Vagina (tissue), 2 donors: Measurements from ENCODE around the gene TRMU. TPM values are rescaled to one million over a fixed set of nuclear protein-coding genes. Genes with fewer than 3 reads are reported as not detected.

Experiments
- DNase-seq, 2 donors: peaks; one replicate each; pipeline ENCODE4 v3.0.0-alpha.2; 2017; ENCODE audit errors: extremely low spot score in 2 of 2
- H3K27ac ChIP-seq: fragments of 200-600 bp; sonication (generic); one replicate; pipeline ENCODE4 v1.5.1; 2019
- H3K27me3 ChIP-seq: fragments of 200-600 bp; sonication (generic); one replicate; pipeline ENCODE4 v1.5.1; 2019
- H3K36me3 ChIP-seq, 2 donors: fragments of 200-600 bp; sonication (generic); one replicate each; pipeline ENCODE4 v1.5.1; 2017 to 2019
- H3K4me1 ChIP-seq: fragments of 200-600 bp; sonication (generic); one replicate; pipeline ENCODE4 v1.5.1; 2019
- H3K4me3 ChIP-seq, 2 donors: fragments of 200-600 bp; sonication (generic); 1 replicate in 1 of 2; 2 replicates in 1 of 2; pipeline ENCODE4 v1.5.1; 2016 to 2019
- H3K9me3 ChIP-seq: fragments of 200-600 bp; sonication (generic); one replicate; pipeline ENCODE4 v1.5.1; 2019
- POLR2A ChIP-seq, 2 donors: fragments of 450-650 bp; IDR thresholded peaks; one replicate each; pipeline ENCODE4 v1.6.1; 2017; ENCODE audit warnings: antibody characterized with exemption in 2 of 2, mild to moderate bottlenecking in 2 of 2, moderate library complexity in 2 of 2
- POLR2AphosphoS5 ChIP-seq, 2 donors: sonication (generic); formaldehyde crosslinking; IDR thresholded peaks; one replicate each; pipeline ENCODE4 v1.9.0; 2017; ENCODE audit warnings: antibody characterized with exemption in 2 of 2, mild to moderate bottlenecking in 2 of 2, low read depth in 1 of 2; ENCODE audit not compliant: insufficient read depth in 1 of 2
- intact Hi-C: fragments of 100-400 bp; cut with DNase I; formaldehyde crosslinking; loops from one replicate; pipeline ENCODE4 v1.15.1; 2023
- total RNA-seq: library from RNA; depleted of rRNA; stranded (reverse); fragments of >200 nt; gene quantifications from one replicate; pipeline ENCODE4 v1.2.3, GENCODE V29; 2016
- TF ChIP-seq, protein P1 (sequence below), 3 experiments: fragments of 450-650 bp in 2 of 3; fragments of 200-600 bp in 1 of 3; sonication (generic) in 1 of 3; IDR thresholded peaks; one replicate each; pipeline ENCODE4 v1.5.1; 2017 to 2019; ENCODE audit warnings: antibody characterized with exemption in 3 of 3, mild to moderate bottlenecking in 2 of 3, moderate library complexity in 2 of 3

TRMU gene
- total RNA-seq, 1 donor from 2014 or later, result 37.1 TPM

DNA sequence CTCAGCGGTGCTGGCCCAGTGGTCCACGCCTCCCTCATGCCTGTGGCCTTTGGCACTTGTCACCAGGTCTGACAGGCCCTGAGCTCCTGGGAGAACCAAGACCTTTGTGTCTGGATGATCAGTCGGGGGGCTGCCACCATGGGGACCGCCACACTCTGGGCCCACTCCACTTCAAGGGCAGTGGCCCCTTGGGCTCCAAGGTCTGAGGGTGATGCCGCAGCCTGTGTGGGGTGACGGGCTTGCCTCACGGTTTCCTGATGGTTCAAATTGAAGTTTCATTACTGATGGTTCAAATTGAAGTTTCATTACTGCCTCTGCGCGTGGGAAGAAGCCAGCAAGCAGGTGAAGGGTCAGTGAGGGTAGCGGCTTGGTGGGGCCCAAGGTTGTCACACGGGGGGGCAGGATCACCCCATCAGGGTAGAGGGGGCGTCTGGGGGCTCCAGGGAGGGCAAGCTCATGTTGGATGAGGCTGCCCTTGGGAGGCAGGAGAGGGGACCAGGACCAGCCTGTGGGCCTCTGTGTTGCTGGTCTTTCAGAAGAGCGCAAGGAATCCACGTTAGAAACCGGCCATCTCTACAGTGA lies 27.5 kb downstream of the TRMU start:
- peaks cover 0 to 13% of the 10 kb centered on the region in 2 donors for H3K36me3 ChIP-seq
- intact Hi-C loops, result no loop called here

DNA sequence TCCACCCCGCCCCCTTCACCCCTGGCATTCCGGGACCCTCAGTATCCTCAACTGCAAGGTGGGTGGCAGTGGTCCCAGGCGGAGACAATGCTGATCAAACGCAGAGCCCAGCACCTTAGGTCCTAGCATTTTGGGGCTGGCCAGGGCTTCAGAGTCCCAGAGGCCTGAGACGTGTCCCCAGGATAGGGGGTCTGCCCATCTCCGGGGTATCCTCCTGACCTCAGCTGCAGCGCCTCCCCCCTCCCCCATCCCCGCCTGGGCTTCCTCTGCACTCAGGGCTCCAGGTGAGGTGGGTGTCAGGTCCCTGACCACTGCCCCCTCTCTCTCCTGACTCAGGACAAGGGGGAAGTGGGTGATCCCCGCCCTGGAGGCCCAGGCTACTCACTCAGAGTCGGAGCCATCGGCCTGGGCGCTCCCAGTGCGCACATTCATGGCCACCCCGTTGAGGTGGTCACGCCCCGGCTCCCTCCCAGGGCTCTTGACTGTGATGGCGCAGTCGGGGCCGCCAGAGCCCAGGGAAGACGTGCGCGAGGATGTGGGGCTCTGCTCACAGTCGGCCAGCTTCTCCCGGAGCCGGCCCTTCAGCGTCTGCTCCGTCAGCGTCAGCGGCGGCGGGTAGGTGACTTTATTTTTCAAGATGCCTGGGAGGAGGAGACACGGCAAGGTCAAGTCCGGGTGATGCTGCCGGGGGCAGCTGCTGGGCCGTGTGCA lies 28.3 kb downstream of the TRMU start:
- DNase-seq, result no peak
- intact Hi-C loops, result no loop called here
- peaks cover 0 to 8% of the 10 kb centered on the region in 2 donors for H3K36me3 ChIP-seq
- no peak overlapping the region for H3K4me3 ChIP-seq
- no peaks in the 10 kb centered on the region for H3K4me1 ChIP-seq
- H3K27ac ChIP-seq, result no peak overlapping the region
- H3K9me3 ChIP-seq, result no peaks in the 10 kb centered on the region
- H3K27me3 ChIP-seq, result no peaks in the 10 kb centered on the region
- TF ChIP-seq POLR2AphosphoS5 (IDR thresholded peaks at IDR 0.05; ENCODE audit: insufficient read depth in 1 of 2, low read depth in 1 of 2) (no peak), POLR2A (IDR thresholded peaks at IDR 0.05) (no peak)
- TF ChIP-seq, protein P1, sequence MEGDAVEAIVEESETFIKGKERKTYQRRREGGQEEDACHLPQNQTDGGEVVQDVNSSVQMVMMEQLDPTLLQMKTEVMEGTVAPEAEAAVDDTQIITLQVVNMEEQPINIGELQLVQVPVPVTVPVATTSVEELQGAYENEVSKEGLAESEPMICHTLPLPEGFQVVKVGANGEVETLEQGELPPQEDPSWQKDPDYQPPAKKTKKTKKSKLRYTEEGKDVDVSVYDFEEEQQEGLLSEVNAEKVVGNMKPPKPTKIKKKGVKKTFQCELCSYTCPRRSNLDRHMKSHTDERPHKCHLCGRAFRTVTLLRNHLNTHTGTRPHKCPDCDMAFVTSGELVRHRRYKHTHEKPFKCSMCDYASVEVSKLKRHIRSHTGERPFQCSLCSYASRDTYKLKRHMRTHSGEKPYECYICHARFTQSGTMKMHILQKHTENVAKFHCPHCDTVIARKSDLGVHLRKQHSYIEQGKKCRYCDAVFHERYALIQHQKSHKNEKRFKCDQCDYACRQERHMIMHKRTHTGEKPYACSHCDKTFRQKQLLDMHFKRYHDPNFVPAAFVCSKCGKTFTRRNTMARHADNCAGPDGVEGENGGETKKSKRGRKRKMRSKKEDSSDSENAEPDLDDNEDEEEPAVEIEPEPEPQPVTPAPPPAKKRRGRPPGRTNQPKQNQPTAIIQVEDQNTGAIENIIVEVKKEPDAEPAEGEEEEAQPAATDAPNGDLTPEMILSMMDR (IDR thresholded peaks at IDR 0.05), result no peak

More for the DNA sequence above, 27.5 kb downstream of the TRMU start:
- Histone ChIP-seq H3K27me3 (no peaks in the 10 kb centered on the region), H3K4me3 (no peak overlapping the region), H3K9me3 (no peaks in the 10 kb centered on the region), H3K4me1 (no peaks in the 10 kb centered on the region), H3K27ac (no peak overlapping the region)
- TF ChIP-seq POLR2A (IDR thresholded peaks at IDR 0.05) (no peak), POLR2AphosphoS5 (IDR thresholded peaks at IDR 0.05; ENCODE audit: insufficient read depth in 1 of 2, low read depth in 1 of 2) (no peak)
- TF ChIP-seq, protein P1 (IDR thresholded peaks at IDR 0.05), result no peak
- DNase-seq, result no peak

DNA sequence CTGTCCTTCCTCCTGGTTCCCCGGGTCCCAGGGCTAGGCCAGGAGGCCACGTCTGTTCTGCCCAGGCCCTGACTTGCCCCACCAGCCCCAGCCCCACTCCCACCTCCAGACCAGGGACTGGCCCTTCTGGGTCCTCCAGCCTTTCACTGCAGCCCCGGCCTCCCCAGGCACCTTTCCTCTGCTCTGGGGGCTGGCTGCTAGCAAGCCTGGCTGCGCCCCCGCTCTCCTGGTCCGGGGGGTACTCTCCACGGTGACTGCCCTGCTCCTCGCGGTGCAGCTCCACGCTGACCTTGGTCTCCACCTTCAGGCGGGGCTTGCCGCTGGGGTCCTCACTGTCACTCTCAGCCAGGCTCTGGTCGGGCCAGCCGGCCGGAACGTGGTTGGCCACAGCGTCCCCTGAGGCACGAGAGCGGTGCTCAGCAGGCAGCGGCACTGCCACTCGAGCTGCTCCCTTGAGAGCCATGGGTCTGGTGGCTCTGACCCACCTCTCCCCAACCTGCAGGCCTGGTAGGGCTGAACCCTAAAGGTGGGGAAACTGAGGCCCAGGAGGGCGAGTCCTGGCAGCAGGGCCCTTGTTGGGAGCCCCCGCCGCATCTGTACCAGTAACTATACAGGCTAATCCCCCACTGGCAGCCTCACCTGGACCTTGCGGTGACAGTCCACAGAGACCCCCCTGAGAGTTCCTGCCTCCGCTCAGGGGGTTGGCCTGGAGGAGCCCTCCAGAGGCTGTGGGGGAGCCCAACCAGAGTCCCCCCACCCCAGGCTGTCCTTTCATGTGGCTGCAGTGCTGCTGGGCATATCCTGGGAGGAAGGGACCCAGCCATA lies 29.0 kb downstream of the TRMU start:
- no peaks in the 10 kb centered on the region for H3K4me1 ChIP-seq
- intact Hi-C loops, result no loop called here
- no peak for DNase-seq

DNA sequence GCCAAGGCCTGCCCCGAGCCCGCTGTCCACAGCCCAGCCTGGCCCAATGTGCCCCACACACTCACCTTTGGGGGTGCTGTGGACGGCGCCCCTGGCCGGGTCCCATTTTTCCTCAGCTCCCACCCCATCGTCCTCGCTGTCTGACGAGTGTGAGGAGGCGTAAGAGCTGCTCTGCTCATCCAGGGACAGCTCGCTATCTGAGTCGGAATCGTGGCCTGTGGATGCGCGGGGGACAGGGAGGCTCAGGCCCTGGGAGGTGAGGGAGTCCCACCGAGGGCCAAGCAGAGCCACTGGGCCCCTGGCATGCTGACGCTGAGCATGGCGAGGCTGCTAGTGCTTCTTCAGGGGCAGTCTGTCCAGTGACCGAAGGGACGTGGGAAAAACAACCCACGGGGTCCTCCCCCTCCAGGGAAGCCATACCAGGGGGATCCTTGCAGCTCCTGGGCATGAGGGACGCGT lies 29.7 kb downstream of the TRMU start:
- no peaks in the 10 kb centered on the region for H3K4me1 ChIP-seq
- peaks cover 0 to 8% of the 10 kb centered on the region in 2 donors for H3K36me3 ChIP-seq
- intact Hi-C loops, result no loop called here
- H3K27ac ChIP-seq, result no peak overlapping the region
- H3K4me3 ChIP-seq, result no peak overlapping the region
- no peaks in the 10 kb centered on the region for H3K9me3 ChIP-seq
- TF ChIP-seq, protein P1 (IDR thresholded peaks at IDR 0.05), result no peak
- TF ChIP-seq POLR2AphosphoS5 (IDR thresholded peaks at IDR 0.05; ENCODE audit: insufficient read depth in 1 of 2, low read depth in 1 of 2), result no peak
- TF ChIP-seq POLR2A (IDR thresholded peaks at IDR 0.05), result no peak
- no peaks in the 10 kb centered on the region for H3K27me3 ChIP-seq
- no peak for DNase-seq

More for the DNA sequence above, 29.0 kb downstream of the TRMU start:
- TF ChIP-seq POLR2A (IDR thresholded peaks at IDR 0.05) (no peak), POLR2AphosphoS5 (IDR thresholded peaks at IDR 0.05; ENCODE audit: insufficient read depth in 1 of 2, low read depth in 1 of 2) (no peak)
- TF ChIP-seq, protein P1 (IDR thresholded peaks at IDR 0.05), result no peak
- H3K27ac ChIP-seq, result no peak overlapping the region
- H3K27me3 ChIP-seq, result no peaks in the 10 kb centered on the region
- no peak overlapping the region for H3K4me3 ChIP-seq
- peaks cover 0 to 8% of the 10 kb centered on the region in 2 donors for H3K36me3 ChIP-seq
- no peaks in the 10 kb centered on the region for H3K9me3 ChIP-seq
